Measurements from ENCODE around the gene PARP8.

DNA sequence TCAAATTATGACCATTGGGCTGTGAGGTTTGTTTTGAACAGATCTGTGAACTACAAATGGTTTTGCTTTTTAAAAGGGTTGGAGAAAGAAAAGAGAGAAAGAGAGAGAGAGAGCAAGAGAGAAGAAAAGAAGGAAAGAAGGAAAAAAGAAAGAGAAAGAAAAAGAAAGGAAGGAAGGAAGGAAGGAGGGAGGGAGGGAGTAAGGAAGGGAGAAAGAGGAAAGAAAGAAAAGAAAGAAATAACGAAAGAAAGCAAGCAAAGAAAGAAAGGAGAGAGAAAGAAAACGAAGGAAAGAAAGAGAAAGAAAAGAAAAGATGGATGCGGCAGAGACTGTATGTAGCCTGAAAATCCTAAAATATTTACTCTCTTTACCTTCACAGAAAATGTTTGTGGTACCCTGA is 104.0 kb downstream of the PARP8 start:
- TF ChIP-seq, protein P1, sequence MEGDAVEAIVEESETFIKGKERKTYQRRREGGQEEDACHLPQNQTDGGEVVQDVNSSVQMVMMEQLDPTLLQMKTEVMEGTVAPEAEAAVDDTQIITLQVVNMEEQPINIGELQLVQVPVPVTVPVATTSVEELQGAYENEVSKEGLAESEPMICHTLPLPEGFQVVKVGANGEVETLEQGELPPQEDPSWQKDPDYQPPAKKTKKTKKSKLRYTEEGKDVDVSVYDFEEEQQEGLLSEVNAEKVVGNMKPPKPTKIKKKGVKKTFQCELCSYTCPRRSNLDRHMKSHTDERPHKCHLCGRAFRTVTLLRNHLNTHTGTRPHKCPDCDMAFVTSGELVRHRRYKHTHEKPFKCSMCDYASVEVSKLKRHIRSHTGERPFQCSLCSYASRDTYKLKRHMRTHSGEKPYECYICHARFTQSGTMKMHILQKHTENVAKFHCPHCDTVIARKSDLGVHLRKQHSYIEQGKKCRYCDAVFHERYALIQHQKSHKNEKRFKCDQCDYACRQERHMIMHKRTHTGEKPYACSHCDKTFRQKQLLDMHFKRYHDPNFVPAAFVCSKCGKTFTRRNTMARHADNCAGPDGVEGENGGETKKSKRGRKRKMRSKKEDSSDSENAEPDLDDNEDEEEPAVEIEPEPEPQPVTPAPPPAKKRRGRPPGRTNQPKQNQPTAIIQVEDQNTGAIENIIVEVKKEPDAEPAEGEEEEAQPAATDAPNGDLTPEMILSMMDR (conservative IDR thresholded peaks at IDR 0.05), result no peak
- TF ChIP-seq ZFX (IDR thresholded peaks at IDR 0.05), result no peak

Measured in C4-2B (cell line).